Upper lobe of right lung (tissue), 1 donor: ENCODE measurements around the gene SIK2. TPM values are rescaled to one million over a fixed set of nuclear protein-coding genes. Genes with fewer than 3 reads are reported as not detected.

Experiments used
- ATAC-seq: fragments of 200-7000 bp; cut with Tn5 transposase; one replicate; pipeline ENCODE4 v1.9.1; 2020; ENCODE audit warnings: mild to moderate bottlenecking, moderate library complexity
- DNase-seq: peaks from one replicate; pipeline ENCODE4 v3.0.0-alpha.2; 2020
- H3K27ac ChIP-seq: fragments of 200-600 bp; one replicate; pipeline ENCODE4 v1.8.0; 2022
- H3K27me3 ChIP-seq: fragments of 200-600 bp; one replicate; pipeline ENCODE4 v1.8.0; 2022; ENCODE audit warnings: mild to moderate bottlenecking
- H3K36me3 ChIP-seq: fragments of 200-600 bp; one replicate; pipeline ENCODE4 v1.8.0; 2022
- H3K4me1 ChIP-seq: fragments of 200-600 bp; one replicate; pipeline ENCODE4 v1.8.0; 2022
- H3K4me3 ChIP-seq: fragments of 200-600 bp; one replicate; pipeline ENCODE4 v1.8.0; 2022; ENCODE audit warnings: mild to moderate bottlenecking
- H3K9me3 ChIP-seq: fragments of 200-600 bp; one replicate; pipeline ENCODE4 v1.8.0; 2022
- intact Hi-C: fragments of 100-400 bp; cut with DNase I; formaldehyde crosslinking; loops from one replicate; pipeline ENCODE4 v1.11.0; 2022
- total RNA-seq: library from RNA; stranded (reverse); fragmentation: NEBNext Ultra II Directional; extraction: Animal tissue kit (Norgen Biotek cat#: 25700); gene quantifications from one replicate; pipeline ENCODE4 v1.2.1, GENCODE V29; 2021
- TF ChIP-seq, protein P1 (sequence below): fragments of 200-600 bp; IDR thresholded peaks from one replicate; pipeline ENCODE4 v1.8.0; 2022; ENCODE audit warnings: antibody characterized with exemption
- donor health status: DM: no; HTN: yes; CAD: no; lungs with severe emphysema.

The SIK2 gene
- total RNA-seq, 1 donor from 2014 or later, result 32.6 TPM

GRCh38 chr11:111774955-111775710, 172.9 kb downstream of the SIK2 start:
- peaks cover 5% of the 10 kb centered on the region for H3K4me1 ChIP-seq
- H3K9me3 ChIP-seq, result no peaks in the 10 kb centered on the region
- H3K27ac ChIP-seq, result no peak overlapping the region
- intact Hi-C loops, result loop anchor here (5.0 to 10.0 kb wide), 2 partner anchors 70 to 173 kb away; partner anchors contain the start of gene SIK2
- DNase-seq (no peak), ATAC-seq (peak; percentile 51)
- H3K4me3 ChIP-seq, result no peak overlapping the region
- no peaks in the 10 kb centered on the region for H3K27me3 ChIP-seq
- no peaks in the 10 kb centered on the region for H3K36me3 ChIP-seq
- TF ChIP-seq, protein P1, sequence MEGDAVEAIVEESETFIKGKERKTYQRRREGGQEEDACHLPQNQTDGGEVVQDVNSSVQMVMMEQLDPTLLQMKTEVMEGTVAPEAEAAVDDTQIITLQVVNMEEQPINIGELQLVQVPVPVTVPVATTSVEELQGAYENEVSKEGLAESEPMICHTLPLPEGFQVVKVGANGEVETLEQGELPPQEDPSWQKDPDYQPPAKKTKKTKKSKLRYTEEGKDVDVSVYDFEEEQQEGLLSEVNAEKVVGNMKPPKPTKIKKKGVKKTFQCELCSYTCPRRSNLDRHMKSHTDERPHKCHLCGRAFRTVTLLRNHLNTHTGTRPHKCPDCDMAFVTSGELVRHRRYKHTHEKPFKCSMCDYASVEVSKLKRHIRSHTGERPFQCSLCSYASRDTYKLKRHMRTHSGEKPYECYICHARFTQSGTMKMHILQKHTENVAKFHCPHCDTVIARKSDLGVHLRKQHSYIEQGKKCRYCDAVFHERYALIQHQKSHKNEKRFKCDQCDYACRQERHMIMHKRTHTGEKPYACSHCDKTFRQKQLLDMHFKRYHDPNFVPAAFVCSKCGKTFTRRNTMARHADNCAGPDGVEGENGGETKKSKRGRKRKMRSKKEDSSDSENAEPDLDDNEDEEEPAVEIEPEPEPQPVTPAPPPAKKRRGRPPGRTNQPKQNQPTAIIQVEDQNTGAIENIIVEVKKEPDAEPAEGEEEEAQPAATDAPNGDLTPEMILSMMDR, result no peak

GRCh38 chr11:111776398-111777093, 174.3 kb downstream of the SIK2 start:
- intact Hi-C loops, result loop anchor here (5.0 to 10.0 kb wide), 2 partner anchors 68 to 174 kb away; partner anchors contain the start of gene SIK2
- H3K27ac ChIP-seq, result no peak overlapping the region
- TF ChIP-seq, protein P1, result no peak
- DNase-seq, result no peak
- H3K27me3 ChIP-seq, result no peaks in the 10 kb centered on the region
- no peak overlapping the region for H3K4me3 ChIP-seq
- H3K36me3 ChIP-seq, result no peaks in the 10 kb centered on the region
- H3K4me1 ChIP-seq, result peaks cover 5% of the 10 kb centered on the region
- ATAC-seq, result no peak
- H3K9me3 ChIP-seq, result no peaks in the 10 kb centered on the region

DNA sequence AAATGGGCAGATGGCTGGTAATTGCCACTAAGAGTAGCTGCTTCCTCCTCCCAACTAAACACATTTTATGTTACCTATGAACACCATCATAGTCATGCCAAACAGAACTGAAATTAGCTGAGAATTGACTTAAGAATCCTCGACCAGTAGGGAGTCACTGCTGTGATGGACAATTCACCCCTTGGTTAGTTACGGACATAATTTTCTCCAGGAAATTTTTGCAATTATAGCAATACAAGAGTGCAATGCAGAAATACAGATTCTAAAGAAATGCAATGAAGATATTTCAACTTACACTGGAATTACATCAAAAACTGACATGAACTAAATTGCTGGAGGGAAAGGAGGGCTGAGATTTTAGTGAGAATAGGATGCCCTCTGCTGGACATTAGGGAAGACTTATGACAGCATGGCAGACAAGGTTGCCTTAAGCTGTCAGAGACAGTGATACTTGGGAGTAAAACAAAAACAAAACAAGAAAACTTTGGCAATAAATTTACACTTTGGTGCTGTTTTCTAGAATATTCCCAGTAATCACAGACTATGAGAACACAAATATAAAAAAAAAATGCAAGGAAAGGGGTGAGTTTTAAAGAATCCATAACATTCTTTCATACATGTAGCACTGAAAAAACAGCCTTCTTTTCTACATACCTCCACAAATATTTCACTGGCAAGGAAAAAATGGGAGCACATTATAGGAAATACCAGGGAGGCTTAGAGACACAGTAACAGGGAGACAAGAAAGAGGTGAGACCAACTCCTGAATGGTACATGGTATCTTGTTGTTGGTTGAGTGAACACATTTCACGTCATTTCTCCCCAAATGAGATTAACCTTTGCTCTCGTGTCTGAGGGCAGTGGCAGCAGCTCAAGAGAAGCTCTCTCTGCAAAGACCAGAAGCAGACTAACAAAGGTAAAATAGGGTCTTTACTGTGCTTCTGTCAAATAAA, 175.1 kb downstream of the SIK2 start:
- TF ChIP-seq, protein P1, result peak; percentile 80
- H3K4me3 ChIP-seq, result no peak overlapping the region
- H3K9me3 ChIP-seq, result no peaks in the 10 kb centered on the region
- H3K27ac ChIP-seq, result no peak overlapping the region
- DNase-seq (no peak), ATAC-seq (peak; percentile 92)
- H3K27me3 ChIP-seq, result no peaks in the 10 kb centered on the region
- H3K4me1 ChIP-seq, result peaks cover 5% of the 10 kb centered on the region
- no peaks in the 10 kb centered on the region for H3K36me3 ChIP-seq
- intact Hi-C loops, result loop anchor here (5.0 to 10.0 kb wide), 2 partner anchors 67 to 175 kb away; partner anchors contain the start of gene SIK2

DNA sequence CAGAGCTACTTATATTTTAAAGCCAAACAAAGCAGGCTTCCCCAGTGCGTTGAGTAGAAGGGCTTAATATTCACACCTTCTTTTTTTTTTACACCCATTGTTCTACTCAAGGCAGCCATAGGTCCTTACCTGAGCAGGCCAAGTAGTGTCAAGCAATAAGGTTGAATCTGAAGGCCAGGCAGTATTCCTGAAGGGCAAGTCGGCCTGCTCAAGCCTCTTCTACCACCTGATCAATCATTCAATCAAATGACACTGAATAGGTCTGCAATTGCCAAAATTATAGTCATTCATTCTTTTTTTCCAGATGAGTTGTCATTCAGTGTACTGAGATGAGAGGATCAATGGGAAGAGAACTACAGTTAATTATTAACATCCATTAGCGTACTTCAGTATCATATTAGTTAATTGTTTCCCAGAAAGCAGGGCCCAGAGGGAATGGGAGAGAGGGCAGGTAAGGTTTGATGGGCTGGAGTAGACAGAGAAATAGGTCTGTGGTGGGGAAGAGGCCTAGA, 175.9 kb downstream of the SIK2 start:
- ATAC-seq, result no peak
- TF ChIP-seq, protein P1, result no peak
- DNase-seq, result no peak
- intact Hi-C loops, result loop anchor here (5.0 to 10.0 kb wide), 2 partner anchors 67 to 176 kb away; partner anchors contain the start of gene SIK2
- H3K9me3 ChIP-seq, result no peaks in the 10 kb centered on the region
- peaks cover 5% of the 10 kb centered on the region for H3K4me1 ChIP-seq
- H3K4me3 ChIP-seq, result no peak overlapping the region
- no peak overlapping the region for H3K27ac ChIP-seq
- H3K36me3 ChIP-seq, result no peaks in the 10 kb centered on the region
- H3K27me3 ChIP-seq, result no peaks in the 10 kb centered on the region

DNA sequence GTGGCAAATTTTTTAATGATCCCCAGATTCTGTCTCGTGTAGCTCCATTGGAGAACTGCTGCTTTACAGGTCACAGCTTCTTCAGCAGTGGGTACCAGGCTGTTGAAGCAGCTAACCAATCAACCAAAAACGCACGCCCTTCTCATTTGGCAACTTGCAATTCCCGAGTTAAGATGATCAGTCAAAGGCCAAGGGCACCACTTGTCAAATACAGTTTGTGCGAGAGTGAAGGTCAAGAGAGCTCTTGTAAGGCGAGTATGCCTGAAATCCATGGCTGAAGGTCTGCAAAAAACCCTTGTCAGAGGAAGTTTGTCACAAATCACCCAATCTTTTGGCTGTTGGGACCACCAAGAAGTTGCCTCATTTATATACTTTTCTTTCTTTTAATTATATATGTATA, 176.9 kb downstream of the SIK2 start:
- Histone ChIP-seq H3K27ac (no peak overlapping the region), H3K36me3 (no peaks in the 10 kb centered on the region), H3K4me3 (no peak overlapping the region), H3K4me1 (peaks cover 5% of the 10 kb centered on the region), H3K9me3 (no peaks in the 10 kb centered on the region), H3K27me3 (no peaks in the 10 kb centered on the region)
- DNase-seq, result no peak
- no peak for ATAC-seq
- TF ChIP-seq, protein P1, result no peak
- intact Hi-C loops, result loop anchor here (5.0 to 10.0 kb wide), 2 partner anchors 66 to 177 kb away; partner anchors contain the start of gene SIK2
